Measurements from ENCODE around the gene RPS25. TPM values are rescaled to one million over a fixed set of nuclear protein-coding genes. Genes with fewer than 3 reads are reported as not detected.

The RPS25 gene
- polyA plus RNA-seq, 1 of the 3 experiments (the other 2 are of a cell fraction), result 2,688 TPM

DNA sequence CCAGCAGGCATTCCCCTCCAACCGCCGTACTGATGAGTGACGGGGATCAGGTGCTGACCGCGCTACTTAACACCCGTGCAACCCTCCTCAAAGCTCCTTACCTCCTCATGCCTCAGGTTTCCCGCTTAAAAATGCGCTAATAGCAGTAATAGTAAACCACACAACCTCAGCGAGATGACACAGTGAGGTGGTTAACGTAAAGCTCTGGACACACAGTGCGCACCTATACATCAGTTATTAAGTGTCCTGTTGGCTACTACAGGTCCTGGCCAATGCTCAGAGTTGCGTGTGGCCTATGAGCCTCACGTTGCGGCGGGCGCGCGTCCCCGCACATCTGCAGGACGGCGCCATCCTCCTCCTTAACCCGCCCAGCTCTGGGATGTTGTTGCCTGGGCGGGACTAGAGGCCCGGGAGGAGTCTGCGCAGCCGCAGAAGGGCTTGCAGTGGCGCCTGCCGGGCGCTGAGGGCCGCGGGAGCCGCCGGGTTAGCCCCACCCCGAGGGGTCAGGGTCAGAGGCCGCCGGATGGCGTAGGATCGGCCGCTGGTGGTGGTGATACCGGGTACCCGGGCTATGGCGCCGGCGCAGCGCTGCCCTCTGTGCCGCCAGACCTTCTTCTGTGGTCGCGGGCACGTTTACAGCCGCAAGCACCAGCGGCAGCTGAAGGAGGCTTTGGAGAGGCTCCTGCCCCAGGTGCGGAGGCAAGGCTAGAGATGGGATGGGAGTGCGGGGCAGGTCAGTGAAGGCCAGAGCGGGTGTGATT lies 20.3 kb downstream of the RPS25 start, which contains the start of gene CENATAC (continued):
- TF ChIP-seq GATA2 (CRISPR knock-in tag; IDR thresholded peaks at IDR 0.05) (no peak), FOXJ3 (CRISPR knock-in tag; IDR thresholded peaks at IDR 0.05) (no peak; the same call in 1 of the 2 replicates), TCF12 (IDR thresholded peaks at IDR 0.05) (no peak), MXI1 (IDR thresholded peaks at IDR 0.05; ENCODE audit: low read depth, low read length) (peak; percentile 88), FOXM1 (IDR thresholded peaks at IDR 0.05; ENCODE audit: low read depth) (no peak)
- TF ChIP-seq, protein P1, sequence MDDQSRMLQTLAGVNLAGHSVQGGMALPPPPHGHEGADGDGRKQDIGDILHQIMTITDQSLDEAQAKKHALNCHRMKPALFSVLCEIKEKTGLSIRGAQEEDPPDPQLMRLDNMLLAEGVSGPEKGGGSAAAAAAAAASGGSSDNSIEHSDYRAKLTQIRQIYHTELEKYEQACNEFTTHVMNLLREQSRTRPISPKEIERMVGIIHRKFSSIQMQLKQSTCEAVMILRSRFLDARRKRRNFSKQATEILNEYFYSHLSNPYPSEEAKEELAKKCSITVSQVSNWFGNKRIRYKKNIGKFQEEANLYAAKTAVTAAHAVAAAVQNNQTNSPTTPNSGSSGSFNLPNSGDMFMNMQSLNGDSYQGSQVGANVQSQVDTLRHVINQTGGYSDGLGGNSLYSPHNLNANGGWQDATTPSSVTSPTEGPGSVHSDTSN (IDR thresholded peaks at IDR 0.05), result no peak
- TF ChIP-seq, protein P2, sequence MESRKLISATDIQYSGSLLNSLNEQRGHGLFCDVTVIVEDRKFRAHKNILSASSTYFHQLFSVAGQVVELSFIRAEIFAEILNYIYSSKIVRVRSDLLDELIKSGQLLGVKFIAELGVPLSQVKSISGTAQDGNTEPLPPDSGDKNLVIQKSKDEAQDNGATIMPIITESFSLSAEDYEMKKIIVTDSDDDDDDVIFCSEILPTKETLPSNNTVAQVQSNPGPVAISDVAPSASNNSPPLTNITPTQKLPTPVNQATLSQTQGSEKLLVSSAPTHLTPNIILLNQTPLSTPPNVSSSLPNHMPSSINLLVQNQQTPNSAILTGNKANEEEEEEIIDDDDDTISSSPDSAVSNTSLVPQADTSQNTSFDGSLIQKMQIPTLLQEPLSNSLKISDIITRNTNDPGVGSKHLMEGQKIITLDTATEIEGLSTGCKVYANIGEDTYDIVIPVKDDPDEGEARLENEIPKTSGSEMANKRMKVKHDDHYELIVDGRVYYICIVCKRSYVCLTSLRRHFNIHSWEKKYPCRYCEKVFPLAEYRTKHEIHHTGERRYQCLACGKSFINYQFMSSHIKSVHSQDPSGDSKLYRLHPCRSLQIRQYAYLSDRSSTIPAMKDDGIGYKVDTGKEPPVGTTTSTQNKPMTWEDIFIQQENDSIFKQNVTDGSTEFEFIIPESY (IDR thresholded peaks at IDR 0.05; ENCODE audit: borderline replicate concordance, low read depth), result no peak
- TF ChIP-seq, protein P3, sequence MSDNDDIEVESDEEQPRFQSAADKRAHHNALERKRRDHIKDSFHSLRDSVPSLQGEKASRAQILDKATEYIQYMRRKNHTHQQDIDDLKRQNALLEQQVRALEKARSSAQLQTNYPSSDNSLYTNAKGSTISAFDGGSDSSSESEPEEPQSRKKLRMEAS (IDR thresholded peaks at IDR 0.05; ENCODE audit: low read depth), result peak; percentile 72; the same call in 1 of the 2 replicates

DNA sequence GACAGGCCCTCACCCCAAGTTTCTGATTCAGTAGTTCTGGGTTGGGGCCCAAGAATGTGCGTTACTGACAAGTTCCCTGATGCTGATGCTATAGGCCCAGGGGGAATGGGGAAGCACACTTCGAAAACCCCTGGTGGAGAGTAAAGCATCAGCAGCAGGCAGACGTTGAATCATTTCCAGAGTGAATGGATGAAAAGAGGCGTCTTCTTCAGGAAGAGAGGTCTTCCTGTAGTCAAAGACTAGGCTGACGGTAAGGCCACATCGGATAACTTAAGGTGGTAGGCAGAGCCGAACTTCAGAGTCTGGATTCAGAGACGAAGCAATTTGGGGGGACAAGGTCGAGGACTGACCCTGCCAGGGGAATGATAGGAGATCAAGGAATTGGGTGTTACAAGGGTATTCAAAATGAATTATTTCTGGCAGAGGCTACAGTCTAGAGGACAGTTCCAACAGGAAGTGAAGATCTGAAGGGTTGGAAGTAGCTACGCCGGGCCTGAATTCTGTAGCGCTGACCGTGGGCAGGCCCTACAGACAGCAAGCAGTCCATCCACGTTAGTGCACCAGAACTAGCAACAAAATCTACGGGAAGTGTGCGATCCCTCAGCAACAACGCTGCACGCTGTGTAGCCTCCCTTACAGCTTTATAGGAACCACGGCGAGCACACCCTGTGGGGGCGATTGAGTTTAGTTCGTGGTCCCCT lies 21.1 kb downstream of the RPS25 start:
- WGBS (ENCODE audit: low lambda C conversion rate), result 24% methylated on average over 16 of the region's 22 CpGs
- DNase-seq, result peak; percentile 66

More for the DNA sequence above, 21.1 kb downstream of the RPS25 start:
- Histone ChIP-seq H3F3A (replicated peaks; ENCODE audit: insufficient read depth) (peaks cover 23% of the 10 kb centered on the region), H4K20me1 (ENCODE audit: insufficient read depth) (no peaks in the 10 kb centered on the region), H3K27ac (ENCODE audit: low read depth in 2 of 2, low read length in 1 of 2) (peak overlapping the region; percentile 26 to 67; a peak in 3 of 4 replicates), H3K27me3 (ENCODE audit: insufficient read depth) (no peaks in the 10 kb centered on the region), H3K4me3 (ENCODE audit: low read depth in 2 of 2, low read length in 1 of 2) (peak overlapping the region; percentile 77 to 97), H3K4me2 (peak overlapping the region; percentile 98), H3K9me2 (no peaks in the 10 kb centered on the region), H3K4me1 (ENCODE audit: control insufficient read depth in 1 of 2, insufficient read depth in 2 of 2, low read depth in 1 of 2, low read length in 1 of 2) (peaks cover 5 to 16% of the 10 kb centered on the region in 2 experiments; a peak in 3 of 4 replicates), H3K79me2 (ENCODE audit: insufficient read depth) (peaks cover 51% of the 10 kb centered on the region), H3K36me3 (replicated peaks in 1 of 2; ENCODE audit: control insufficient read depth in 1 of 2, insufficient read depth in 2 of 2, low read length in 1 of 2) (peaks cover 3 to 24% of the 10 kb centered on the region in 2 experiments), H3K9me3 (no peaks in the 10 kb centered on the region), H2AFZ (ENCODE audit: low read depth) (peak overlapping the region; percentile 99), H3K9ac (peak overlapping the region; percentile 78)
- TF ChIP-seq MEF2A (IDR thresholded peaks at IDR 0.05; ENCODE audit: borderline replicate concordance, low read depth) (no peak), RCOR1 (IDR thresholded peaks at IDR 0.05; ENCODE audit: low read length) (no peak), NRF1 (IDR thresholded peaks at IDR 0.05; ENCODE audit: low read depth, low read length) (no peak), RXRA (IDR thresholded peaks at IDR 0.05; ENCODE audit: borderline replicate concordance, low read depth) (no peak), EP300 (IDR thresholded peaks at IDR 0.05; ENCODE audit: borderline replicate concordance in 1 of 2, low read depth in 1 of 2, low read length in 1 of 2) (no peak), EZH2phosphoT487 (IDR thresholded peaks at IDR 0.05; ENCODE audit: borderline replicate concordance, low read depth) (no peak), SMC3 (IDR thresholded peaks at IDR 0.05; ENCODE audit: low read depth, low read length) (no peak), NFIC (IDR thresholded peaks at IDR 0.05; ENCODE audit: borderline replicate concordance) (no peak), GABPA (IDR thresholded peaks at IDR 0.05; ENCODE audit: low read depth) (peak; percentile 13; the same call in 1 of the 2 replicates), FOXJ3 (CRISPR knock-in tag; IDR thresholded peaks at IDR 0.05) (no peak)
- TF ChIP-seq, protein P3 (IDR thresholded peaks at IDR 0.05; ENCODE audit: low read depth), result no peak
- TF ChIP-seq, protein P4, sequence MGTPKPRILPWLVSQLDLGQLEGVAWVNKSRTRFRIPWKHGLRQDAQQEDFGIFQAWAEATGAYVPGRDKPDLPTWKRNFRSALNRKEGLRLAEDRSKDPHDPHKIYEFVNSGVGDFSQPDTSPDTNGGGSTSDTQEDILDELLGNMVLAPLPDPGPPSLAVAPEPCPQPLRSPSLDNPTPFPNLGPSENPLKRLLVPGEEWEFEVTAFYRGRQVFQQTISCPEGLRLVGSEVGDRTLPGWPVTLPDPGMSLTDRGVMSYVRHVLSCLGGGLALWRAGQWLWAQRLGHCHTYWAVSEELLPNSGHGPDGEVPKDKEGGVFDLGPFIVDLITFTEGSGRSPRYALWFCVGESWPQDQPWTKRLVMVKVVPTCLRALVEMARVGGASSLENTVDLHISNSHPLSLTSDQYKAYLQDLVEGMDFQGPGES (IDR thresholded peaks at IDR 0.05; ENCODE audit: low read depth, low read length), result no peak
- TF ChIP-seq, protein P5, sequence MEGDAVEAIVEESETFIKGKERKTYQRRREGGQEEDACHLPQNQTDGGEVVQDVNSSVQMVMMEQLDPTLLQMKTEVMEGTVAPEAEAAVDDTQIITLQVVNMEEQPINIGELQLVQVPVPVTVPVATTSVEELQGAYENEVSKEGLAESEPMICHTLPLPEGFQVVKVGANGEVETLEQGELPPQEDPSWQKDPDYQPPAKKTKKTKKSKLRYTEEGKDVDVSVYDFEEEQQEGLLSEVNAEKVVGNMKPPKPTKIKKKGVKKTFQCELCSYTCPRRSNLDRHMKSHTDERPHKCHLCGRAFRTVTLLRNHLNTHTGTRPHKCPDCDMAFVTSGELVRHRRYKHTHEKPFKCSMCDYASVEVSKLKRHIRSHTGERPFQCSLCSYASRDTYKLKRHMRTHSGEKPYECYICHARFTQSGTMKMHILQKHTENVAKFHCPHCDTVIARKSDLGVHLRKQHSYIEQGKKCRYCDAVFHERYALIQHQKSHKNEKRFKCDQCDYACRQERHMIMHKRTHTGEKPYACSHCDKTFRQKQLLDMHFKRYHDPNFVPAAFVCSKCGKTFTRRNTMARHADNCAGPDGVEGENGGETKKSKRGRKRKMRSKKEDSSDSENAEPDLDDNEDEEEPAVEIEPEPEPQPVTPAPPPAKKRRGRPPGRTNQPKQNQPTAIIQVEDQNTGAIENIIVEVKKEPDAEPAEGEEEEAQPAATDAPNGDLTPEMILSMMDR (IDR thresholded peaks at IDR 0.05), result peak; percentile 47
- CTCF ChIA-PET, result interaction anchor here (0.6 to 4.1 kb wide), 8 partner anchors 15 to 307 kb away, joined by 3 to 13 read pairs (median 4); partner anchors contain the start of genes BCL9L and UPK2
- POLR2A ChIA-PET, result interaction anchor here (1.0 to 1.6 kb wide), 3 partner anchors 8 to 206 kb away, joined by 3 to 5 read pairs (median 3); partner anchors contain the start of gene DDX6

Data from SK-N-SH (cell line).